ENCODE data around the gene TRIM28.
A peak's percentile ranks its signal among the peaks of the same experiment; 100 is the strongest.
"Not testable (repeated sequence)": the region's sequence is repeated elsewhere in the genome, so short reads cannot be mapped to it uniquely, and the experiment has no call there.

Gene TRIM28

DNA sequence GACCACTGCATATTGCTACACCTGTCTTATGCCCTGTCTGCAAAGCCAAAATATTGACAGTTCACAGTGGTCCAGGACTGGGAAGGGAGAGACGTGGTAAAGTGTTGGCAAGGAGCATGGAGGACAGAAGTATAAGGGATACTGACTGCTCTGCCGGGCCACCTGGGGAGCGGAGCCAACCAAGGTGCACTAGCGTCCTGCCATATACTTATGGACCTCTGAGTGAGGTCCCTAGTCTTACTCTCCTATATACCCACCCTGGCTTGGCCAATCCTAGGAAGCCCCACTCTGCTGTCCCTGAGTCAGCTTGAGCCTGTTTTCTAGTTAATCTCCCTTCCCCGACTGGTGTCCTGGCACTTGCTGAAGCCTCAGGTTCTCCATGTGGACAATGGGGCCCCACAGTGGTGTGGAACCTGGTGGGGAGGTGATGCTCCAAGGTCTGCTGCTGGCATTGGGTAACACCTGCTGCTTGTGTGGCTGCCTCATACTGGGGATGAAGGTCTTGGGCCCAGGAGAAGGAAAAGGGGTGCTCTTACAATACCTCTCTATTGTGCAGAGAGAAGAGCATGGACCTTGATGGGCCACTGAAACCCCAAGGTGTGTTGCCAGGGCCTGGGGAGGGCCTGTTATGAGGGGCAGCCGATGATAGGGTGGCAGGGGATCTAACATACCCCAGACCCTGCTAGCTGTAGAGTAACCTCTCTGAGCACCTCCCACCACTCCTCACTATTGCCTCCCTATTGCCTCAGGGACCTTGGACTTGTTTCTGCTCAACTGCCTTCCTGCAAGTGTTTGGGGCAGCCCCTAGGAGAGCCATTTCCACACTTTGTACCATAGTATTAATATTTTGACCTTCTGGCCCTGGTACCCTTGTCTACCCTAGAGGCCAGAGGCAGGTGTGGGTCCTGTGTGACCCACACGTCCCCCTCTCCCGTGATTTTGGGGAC is 6.7 kb upstream of the TRIM28 start:
- H3K4me3 ChIP-seq (ENCODE audit: low read length): no peak overlapping the region

DNA sequence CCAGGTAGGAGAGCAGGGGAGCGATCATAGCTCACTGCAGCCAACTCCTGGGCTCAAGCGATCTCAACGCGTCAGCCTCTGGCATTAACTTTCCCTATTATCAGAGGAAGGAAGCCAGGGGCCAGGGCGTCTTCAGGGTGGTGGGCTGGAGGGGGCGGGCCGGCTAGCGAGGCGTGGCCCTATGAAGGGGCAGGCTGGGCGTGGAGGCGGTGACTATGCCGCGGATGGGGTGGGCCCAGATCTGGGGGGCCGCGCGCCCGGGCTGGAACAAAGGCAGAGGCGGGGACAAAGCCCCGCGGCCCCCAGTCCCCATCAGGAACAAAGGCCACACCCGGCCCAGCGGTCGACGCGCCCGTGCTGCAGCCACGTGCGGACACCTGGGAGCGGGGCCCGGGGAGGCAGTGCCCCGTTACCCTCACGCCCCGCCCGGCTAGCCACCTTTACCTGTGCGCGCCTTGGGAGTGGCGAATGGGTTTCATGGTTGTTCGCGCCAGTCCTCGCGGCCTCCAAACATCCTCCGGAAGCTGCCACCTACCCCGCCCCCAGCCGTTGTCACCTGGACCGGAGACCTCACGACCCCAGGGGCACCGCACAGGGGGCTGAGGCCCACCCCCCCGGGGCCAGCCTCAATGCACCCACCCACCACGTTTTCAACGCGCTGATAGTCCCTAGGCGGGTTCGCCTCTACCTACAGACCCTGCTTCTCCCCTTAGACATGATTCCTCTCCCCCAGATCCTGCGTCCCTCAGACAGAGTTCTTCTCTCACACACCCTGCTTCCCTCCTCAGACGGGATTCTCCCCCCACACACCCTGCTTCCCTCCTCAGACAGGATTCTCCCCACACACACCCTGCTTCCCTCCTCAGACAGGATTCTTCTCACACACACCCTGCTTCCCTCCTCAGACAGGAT is 5.4 kb upstream of the TRIM28 start:
- peak overlapping the region; percentile 35; the same call in 1 of the 2 replicates for H3K4me3 ChIP-seq (ENCODE audit: low read length)
- TF ChIP-seq ZNF274 (IDR thresholded peaks at IDR 0.05; ENCODE audit: low read depth, low read length): no peak

More for the DNA sequence above, 6.7 kb upstream of the TRIM28 start:
- no peak for TF ChIP-seq ZNF274 (IDR thresholded peaks at IDR 0.05; ENCODE audit: low read depth, low read length)

GRCh38 chr19:58539169-58539559 is 4.7 kb upstream of the TRIM28 start:
- not testable (repeated sequence) for H3K4me3 ChIP-seq (ENCODE audit: low read length)

DNA sequence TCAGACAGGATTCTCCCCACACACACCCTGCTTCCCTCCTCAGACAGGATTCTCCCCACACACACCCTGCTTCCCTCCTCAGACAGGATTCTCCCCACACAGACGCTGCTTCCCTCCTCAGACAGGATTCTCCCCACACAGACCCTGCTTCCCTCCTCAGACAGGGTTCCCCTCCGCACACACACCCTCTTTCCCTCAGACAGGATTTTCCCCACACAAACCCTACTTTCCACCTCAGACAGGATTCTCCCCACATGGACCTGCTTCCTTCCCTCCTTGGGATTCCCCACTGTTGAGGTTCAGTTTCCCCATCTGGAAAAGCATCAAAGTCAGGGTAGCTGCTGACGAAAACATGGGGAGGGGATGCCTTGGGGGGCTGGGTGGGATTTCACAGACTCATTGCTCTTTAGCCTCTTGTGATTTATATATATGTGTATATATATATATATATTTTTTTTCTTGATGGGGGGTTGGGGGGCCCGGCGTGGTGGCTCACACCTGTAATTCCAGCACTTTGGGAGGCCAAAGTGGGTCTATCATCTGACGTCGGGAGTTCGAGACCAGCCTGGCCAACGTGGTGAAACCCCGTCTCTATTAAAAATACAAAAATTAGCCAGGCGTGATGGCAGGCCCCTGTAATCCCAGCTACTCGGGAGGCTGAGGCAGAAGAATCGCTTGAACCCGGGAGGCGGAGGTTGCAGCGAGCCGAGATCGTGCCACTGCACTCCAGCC is 1.1 kb upstream of the TRIM28 start:
- not testable (repeated sequence) for H3K4me3 ChIP-seq (ENCODE audit: low read length)

GRCh38 chr19:58544591-58545285 is 874 bp downstream of the TRIM28 start:
- peak overlapping the region; percentile 91 for H3K4me3 ChIP-seq (ENCODE audit: low read length)
- TF ChIP-seq ZNF274 (IDR thresholded peaks at IDR 0.05; ENCODE audit: low read depth, low read length): peak; percentile 59; the same call in 1 of the 2 replicates

DNA sequence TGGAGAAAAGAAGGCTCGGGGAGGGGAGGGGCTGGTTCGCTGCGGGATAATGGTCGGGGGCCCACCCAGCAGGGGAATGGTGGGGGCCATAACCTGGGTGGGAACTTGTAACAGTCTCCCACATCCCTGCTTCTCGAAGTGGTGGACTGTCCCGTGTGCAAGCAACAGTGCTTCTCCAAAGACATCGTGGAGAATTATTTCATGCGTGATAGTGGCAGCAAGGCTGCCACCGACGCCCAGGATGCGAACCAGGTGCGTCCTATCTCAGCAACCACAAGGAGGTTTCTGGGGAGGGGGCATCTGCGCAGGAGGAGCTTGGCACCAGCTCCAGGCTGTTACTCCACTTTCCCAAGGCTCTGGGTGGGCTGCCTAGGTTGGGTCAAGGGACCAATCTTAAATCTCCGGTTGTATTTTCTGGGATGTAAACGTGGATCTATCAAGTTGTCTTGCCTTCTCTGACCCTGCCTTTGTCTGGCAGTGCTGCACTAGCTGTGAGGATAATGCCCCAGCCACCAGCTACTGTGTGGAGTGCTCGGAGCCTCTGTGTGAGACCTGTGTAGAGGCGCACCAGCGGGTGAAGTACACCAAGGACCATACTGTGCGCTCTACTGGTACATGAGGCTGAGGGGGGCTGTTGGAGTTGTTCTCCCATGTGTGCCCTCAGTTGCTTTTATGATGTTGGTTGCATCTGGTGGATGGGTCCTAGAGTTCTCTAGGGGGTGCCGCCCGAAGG is 1.6 kb downstream of the TRIM28 start:
- H3K4me3 ChIP-seq (ENCODE audit: low read length): peak overlapping the region; percentile 91
- peak; percentile 59; the same call in 1 of the 2 replicates for TF ChIP-seq ZNF274 (IDR thresholded peaks at IDR 0.05; ENCODE audit: low read depth, low read length)

DNA sequence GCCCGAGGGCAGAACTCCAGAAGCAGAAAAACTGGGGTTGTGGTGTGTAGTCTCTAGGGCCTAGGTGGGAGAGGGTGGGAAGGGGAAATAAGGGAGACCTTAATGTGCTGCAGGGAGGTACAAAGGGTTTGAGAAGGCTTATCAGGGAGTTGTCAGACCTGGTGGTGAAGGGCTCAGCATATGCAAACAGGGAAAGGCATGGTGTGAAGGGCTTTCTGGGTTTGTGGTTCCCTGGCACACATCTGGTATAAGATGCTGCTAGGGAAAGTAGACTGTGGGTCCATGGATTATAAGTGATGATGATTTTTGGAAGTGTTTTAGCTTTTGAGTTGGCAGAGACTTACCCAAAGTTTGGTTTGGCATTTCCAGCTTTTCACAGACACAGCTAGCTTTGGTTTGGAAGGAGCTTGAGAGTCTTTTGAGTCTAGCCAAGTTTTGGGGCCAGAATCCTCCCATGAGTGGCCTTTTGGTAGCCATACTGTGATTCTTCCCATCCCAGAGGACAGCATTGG is 2.2 kb downstream of the TRIM28 start:
- H3K4me3 ChIP-seq (ENCODE audit: low read length): peak overlapping the region; percentile 91
- no peak for TF ChIP-seq ZNF274 (IDR thresholded peaks at IDR 0.05; ENCODE audit: low read depth, low read length)

DNA sequence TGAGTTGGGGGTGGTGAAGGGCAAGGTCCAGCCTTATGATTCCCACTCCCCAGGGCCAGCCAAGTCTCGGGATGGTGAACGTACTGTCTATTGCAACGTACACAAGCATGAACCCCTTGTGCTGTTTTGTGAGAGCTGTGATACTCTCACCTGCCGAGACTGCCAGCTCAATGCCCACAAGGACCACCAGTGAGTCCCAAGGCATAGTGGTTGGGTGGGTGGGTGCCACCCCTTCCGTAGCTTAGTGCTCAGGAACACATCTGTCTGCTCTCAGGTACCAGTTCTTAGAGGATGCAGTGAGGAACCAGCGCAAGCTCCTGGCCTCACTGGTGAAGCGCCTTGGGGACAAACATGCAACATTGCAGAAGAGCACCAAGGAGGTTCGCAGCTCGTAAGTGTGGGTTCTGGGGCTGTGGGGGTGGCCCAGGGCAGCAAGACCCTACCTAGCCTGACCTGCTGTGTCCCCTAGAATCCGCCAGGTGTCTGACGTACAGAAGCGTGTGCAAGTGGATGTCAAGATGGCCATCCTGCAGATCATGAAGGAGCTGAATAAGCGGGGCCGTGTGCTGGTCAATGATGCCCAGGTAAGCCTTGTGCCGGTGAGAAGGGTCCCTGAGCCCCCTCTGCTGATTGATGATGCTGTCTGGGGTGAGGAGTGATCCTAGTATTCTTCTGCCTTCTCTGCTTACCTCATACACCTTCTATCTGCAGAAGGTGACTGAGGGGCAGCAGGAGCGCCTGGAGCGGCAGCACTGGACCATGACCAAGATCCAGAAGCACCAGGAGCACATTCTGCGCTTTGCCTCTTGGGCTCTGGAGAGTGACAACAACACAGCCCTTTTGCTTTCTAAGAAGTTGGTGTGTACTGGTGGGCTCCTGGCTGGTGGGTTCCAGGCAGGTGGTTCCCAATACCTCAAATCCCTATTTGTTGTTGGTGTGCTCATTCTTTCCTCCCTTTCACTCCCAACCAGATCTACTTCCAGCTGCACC is 3.8 kb downstream of the TRIM28 start:
- peak; percentile 67; the same call in 1 of the 2 replicates for TF ChIP-seq ZNF274 (IDR thresholded peaks at IDR 0.05; ENCODE audit: low read depth, low read length)
- no peak overlapping the region for H3K4me3 ChIP-seq (ENCODE audit: low read length)

- no peak overlapping the region for H3K4me3 ChIP-seq (ENCODE audit: low read length)
- peak; percentile 68; the same call in 1 of the 2 replicates for TF ChIP-seq ZNF274 (IDR thresholded peaks at IDR 0.05; ENCODE audit: low read depth, low read length)
Observed at GRCh38 chr19:58548859-58549663, 5.2 kb downstream of the TRIM28 start.

- H3K4me3 ChIP-seq (ENCODE audit: low read length): no peak overlapping the region
- TF ChIP-seq ZNF274 (IDR thresholded peaks at IDR 0.05; ENCODE audit: low read depth, low read length): peak; percentile 57; the same call in 1 of the 2 replicates
Observed at GRCh38 chr19:58549664-58550361, 5.9 kb downstream of the TRIM28 start.
